NCI-H226 (cell line): ENCODE results near the gene UBASH3A.

Experiments used
- DNase-seq: peaks from one replicate; pipeline ENCODE4 v3.0.0-alpha.2; 2015

UBASH3A gene

GRCh38 chr21:42375506-42375905 lies 28.2 kb upstream of the UBASH3A start:
- DNase-seq = no peak

GRCh38 chr21:42375966-42376337 lies 27.8 kb upstream of the UBASH3A start:
- no peak for DNase-seq

- no peak for DNase-seq
Observed at GRCh38 chr21:42376338-42376982, 27.2 kb upstream of the UBASH3A start.

GRCh38 chr21:42377211-42377950 lies 26.3 kb upstream of the UBASH3A start:
- DNase-seq = no peak

- no peak for DNase-seq
Observed at GRCh38 chr21:42377951-42378340, 25.8 kb upstream of the UBASH3A start.

GRCh38 chr21:42378418-42378817 lies 25.3 kb upstream of the UBASH3A start:
- no peak for DNase-seq

- no peak for DNase-seq
Observed at GRCh38 chr21:42379426-42380215, 24.1 kb upstream of the UBASH3A start.

- DNase-seq = no peak
Observed at GRCh38 chr21:42381347-42381984, 22.2 kb upstream of the UBASH3A start.

GRCh38 chr21:42382915-42383314 lies 20.8 kb upstream of the UBASH3A start:
- no peak for DNase-seq

GRCh38 chr21:42383331-42383730 lies 20.4 kb upstream of the UBASH3A start:
- DNase-seq = no peak

- no peak for DNase-seq
Observed at GRCh38 chr21:42384156-42384945, 19.4 kb upstream of the UBASH3A start.

GRCh38 chr21:42384989-42385388 lies 18.7 kb upstream of the UBASH3A start:
- DNase-seq = no peak

GRCh38 chr21:42385619-42386018 lies 18.1 kb upstream of the UBASH3A start:
- no peak for DNase-seq

- DNase-seq = no peak
Observed at GRCh38 chr21:42386034-42386591, 17.6 kb upstream of the UBASH3A start.

GRCh38 chr21:42387164-42387563 lies 16.5 kb upstream of the UBASH3A start:
- no peak for DNase-seq

- DNase-seq = no peak
Observed at GRCh38 chr21:42387843-42388340, 15.8 kb upstream of the UBASH3A start.

GRCh38 chr21:42388740-42389448 lies 14.8 kb upstream of the UBASH3A start:
- no peak for DNase-seq

GRCh38 chr21:42389449-42389835 lies 14.3 kb upstream of the UBASH3A start:
- no peak for DNase-seq

- no peak for DNase-seq
Observed at GRCh38 chr21:42390193-42390592, 13.5 kb upstream of the UBASH3A start.

GRCh38 chr21:42390696-42391095 lies 13.0 kb upstream of the UBASH3A start:
- DNase-seq = no peak

- no peak for DNase-seq
Observed at GRCh38 chr21:42391297-42391696, 12.4 kb upstream of the UBASH3A start.
